ENCODE data around the gene PTH1R.

PTH1R gene

DNA sequence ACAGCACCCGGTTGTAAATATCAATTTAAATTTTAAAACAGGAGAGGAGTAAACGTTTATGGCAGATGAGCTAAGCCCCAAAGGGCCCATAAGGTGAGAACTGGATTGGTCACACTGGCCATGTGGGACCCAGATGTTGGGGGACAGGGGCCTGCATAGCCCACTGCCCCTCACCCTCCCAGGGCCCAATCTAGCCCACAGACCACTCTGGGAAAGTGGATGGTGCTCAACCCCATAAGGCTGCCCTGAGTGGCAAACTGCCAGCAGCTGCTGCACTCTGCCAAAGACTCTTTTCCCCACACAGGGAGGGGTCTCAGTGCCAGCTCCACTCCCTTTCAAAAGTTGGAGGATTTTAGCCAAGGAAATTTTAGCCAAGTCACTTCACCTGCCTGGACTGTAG, 56.6 kb downstream of the PTH1R start:
- no peak for DNase-seq

DNA sequence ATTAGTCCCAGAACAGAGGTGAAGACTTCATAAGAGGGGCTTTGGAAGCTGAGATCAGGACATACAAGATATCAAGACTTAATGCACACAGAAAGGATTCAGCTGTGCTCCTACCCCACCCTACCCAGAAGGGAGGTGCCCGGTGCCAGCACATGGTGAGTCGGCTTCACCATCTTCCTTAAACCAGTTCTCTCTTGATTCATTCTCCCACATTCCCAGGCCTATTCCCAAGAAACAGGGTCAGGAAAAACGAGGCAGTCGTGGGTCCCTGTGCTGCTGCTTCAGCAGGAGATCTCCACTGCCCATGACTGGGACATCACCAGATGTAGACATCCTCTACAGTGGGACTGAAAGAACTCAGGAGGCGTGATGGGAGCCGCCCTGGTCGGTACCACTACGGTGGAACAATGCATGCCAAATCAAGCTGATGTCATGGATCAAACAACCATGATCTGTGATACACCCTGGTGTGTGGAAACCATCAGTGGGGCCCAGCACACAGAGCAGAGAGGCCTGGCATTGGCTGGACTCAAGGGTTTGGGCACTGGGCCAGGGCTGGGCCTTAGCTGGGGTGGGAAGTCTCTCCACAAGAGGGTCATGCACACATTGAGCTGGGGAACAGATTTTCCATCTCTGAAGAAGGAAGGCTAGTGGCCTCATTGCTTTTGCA, 57.1 kb downstream of the PTH1R start:
- no peak for DNase-seq

DNA sequence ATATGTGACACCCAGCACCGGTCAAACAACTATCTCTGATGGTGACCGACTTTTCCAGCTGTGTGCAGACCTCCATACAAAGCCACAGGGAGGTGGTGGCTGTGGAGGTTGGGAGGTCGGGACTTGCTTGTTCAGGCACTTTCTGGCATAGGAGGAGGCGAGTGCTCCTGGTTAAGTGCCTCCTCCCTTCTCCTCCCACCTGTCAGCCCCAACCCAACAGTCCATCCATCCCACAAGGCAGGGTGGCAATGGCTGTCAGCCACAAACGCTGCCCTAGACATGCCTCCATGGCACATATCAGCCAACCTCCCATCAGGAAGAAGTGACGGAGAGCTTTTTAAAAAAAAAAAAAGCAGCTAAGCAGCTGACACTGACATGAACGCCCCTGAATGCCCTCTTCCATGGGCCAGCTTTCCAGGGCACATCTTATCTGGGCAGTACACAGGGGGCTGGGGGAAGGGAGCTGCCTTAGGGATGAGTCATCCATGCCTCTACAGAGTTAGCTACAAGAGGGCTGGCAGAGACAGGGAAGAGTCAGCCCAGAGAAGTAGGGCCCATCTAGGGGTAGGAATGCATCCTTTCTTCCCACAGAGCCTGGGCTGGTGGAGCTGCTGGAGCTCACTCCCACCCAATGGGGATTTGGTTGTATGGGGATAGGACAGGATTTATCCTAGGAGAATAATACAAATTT, 57.8 kb downstream of the PTH1R start:
- no peak for DNase-seq

DNA sequence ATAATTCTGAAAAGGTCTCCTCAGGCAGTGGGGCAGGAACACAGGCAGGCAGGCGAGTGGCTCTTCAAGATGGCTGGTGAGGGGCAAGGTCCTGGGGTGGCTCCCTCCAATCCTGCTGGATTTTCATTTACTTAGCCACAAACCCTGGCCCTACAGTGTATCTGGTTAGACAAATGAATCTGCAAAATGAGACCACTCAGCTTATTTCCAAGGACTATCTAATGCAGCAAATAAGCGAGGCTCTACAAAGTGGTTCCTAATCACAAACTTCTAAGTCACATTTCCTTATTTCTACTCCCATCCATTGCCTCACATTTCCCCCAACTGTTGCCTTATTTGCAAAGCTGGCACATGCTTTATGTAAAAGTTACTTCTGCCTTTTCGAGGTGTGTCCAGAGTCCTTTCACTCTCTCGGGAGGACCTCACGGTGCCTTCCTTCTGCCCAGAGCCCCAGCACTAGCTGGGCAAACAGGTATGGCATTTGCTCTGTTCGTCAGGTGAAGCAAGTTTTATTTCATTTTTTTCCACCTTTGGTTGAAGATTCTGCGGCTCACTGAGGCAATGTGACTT, 58.6 kb downstream of the PTH1R start:
- no peak for DNase-seq

DNA sequence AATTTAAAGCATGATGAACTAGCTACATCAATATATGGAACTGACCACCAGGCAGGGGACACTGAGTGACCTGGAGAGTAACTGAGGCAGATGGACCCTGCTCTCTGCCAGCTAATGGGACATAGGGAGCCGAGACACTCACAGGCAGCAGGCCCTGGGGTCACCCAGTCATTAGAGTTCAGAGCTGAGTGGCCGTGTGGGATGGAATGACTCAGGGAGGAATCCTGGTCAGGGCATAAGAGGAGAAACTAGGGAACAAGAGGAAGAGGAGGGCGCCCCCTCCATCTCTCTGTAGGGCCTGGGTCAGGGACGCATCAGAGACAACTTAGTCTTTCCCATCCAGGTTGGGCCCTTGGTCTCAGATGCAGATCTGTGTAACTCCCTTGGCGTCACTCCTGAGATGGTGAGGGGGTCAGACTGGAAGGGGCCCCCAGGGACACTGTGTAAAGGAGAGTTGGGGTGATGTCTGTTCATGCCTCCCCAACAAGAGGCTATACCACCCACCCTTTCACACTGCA, 59.3 kb downstream of the PTH1R start:
- no peak for DNase-seq

DNA sequence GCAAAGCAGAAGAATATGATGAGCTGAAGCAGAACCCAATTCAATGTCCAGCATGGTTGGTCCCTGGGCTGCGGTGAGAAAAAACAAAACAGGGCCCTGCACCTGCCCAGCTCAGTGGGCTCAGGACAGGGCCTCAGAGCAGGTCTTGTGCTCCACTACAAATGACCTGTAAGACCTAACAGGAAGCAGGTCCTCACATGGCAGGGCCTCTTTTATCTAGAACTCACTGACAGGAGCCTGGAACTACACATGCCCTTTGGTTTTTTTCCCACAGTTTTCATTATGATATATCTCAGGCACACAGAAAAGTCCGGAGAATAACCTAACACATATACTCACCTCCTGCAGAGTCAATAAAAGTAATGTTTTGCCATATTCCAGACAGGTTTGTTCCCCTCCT, 60.6 kb downstream of the PTH1R start:
- no peak for DNase-seq

DNA sequence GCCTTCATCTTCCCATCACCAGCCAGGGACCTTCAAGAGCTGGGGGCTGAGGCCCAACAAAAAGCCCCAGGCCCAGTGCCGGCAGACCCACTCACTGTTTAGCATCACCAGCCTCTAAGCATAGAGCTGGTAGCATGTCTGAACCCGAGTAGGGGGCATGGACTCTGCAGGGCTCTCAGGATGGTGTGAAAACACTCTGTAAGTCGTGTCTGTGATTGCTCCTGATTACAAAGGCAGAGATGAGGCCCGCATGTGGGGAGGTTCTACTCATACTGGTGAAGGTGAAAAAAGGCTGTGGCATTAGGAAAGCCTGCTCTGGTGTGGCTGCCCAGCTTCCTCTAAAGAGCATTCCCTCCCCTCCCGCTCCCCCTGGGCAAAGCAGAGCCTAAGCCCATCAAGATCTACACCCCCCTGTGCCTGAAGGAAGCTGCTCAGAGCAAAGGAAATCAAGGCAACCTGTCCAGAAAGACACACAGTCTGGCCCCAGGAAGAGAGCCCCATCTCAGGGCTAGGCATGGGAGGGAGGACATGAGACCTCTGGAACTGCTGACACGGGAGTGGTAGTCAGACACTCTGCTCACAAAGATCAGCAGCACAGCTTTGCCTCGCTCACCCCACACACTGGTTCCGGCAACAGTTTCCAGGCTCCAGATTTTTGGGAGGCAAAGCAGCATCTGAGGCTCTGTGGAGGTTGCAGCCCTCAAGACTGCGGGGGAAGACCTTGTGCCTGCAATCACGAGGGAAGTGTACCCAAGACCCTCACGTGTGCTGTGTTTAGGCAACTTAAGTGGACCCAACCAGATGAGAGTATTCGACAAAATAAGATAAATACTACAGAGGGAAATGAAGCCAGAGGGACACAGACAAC, 62.3 kb downstream of the PTH1R start:
- DNase-seq, result no peak

DNA sequence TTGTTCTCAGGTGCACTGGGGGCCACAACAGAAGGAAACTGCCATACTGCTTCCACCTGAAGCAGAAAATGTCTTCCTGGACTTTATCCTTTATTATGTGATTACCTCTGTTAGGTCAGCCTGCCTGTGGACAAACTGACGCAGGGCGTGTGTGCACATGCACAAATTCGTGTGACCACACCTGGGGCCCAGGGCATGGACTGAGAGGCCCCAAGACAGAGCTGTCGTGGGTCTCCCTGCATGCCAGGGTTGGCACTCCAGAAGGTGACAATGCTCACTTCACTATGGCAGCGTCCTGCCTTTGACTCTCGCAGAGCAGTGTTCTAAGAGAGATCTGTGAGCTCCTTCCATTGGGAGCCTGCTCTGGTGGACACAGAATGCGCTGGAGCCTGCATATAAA, 64.6 kb downstream of the PTH1R start:
- no peak for DNase-seq

DNA sequence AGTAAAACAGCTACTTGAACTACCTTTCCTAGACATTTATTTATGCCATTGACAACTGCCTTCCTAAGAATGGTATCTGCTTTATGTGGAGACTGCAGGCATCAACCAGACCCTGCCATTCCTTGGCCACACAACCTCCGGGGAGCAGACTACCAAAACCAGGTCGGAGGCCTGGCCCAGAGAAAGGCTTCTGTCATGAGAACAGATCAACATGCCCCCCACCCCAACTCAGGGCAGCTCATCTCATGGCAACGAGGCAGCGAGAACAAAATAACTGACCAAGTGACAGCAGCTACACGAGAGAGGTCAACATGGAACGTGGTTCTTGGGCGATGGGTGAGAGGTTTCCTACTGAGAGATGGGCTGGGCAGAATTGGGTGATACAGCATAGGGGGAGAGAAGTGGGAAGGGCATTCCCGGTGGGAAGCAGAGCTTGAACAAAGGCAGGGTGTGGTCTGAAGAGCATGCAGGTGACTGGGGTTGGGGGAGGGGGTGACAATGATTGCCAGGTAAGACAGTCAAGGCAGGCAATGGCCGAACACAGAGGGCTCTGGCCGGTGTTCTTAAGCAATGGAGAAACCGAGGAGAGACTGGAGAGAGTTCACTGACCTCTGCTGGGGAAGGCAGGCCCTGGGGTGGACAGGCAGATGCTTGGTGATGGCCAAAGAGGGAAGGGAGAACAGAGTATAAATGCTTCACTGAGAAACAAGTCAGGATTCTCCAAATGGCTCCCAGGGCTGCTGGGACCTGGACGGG, 65.1 kb downstream of the PTH1R start:
- DNase-seq, result no peak

DNA sequence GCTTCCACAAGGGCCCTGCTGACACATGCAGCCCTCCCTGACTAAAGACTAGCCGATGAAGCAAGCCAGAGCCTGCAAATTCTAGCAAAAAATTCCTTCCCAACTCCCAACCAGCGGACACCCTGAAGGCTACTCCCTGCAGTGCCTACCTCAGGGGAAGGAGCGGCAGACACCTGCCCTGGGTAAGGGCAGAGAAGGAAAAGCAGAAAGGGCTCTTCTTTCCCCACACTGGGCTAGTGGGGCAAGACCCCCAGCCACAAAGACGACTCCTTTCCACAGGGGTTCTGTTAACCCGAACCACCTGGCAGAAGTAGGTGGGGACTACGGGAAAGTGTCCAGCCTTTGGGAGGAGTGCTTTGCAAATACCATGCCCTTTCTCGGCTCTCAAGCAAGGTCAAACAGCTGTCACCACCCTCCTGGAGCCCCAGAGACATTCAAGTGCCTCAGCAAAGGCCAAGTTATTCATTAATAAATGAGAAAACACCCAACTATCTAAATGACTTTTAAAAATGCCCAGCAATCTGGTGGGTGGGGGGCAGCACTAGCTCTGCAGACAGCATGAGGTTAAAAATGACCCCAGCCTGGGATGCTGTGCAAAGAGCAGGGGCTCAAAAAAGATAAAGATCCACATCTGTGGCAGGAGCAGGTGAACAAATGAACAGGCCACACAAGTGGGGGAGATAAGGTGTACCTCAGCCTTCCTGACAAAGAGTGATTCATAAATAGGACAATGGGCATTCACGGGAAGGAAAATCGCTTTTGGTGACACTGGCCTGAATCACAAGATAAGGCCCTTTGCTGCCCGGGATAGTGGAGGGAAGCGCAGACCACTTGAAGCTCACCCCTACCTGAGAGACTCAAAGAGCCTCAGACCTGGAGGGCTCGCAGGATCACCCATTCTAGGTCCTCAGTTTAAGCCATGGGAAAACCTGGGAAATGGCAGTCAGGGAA, 66.0 kb downstream of the PTH1R start:
- no peak for DNase-seq

DNA sequence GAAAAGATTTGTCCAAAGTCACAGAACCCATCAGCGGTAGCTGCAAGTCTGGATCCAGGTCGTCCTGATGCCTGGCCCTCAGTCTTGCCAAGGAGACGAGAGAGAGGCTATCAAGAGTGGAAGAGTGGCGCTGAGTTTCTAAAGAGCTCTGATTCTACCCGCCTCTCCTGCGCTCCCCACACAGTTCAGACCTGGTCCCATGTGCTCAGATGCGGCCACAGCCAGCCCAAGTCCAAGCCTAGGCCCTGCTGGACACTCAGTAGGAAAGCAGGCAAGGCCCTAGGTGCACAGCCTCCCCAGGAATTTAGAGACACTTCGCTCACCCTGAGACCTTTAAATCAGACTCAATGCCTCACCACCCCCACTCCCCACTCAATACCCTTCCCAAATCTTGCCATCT, 66.7 kb downstream of the PTH1R start:
- no peak for DNase-seq

DNA sequence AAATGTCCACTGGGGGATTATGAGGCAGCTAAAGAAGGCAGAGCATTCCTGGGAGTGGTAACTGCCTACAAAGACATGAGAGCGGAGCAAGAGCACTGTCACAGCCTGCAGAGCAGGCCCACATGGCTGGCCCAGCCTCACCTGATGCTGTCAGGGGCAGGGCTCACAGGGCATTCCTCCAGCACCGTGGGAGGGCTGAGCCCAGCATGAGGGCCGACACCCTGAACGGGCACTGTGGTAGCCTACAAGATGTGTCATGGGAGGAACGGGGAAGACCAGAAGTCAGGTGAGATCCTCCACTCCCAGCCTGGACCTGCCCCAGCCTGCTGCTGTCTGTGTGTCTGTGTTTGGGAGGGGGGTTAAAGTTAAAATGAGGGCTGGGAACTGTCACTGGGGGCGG, 68.9 kb downstream of the PTH1R start:
- DNase-seq, result no peak

DNA sequence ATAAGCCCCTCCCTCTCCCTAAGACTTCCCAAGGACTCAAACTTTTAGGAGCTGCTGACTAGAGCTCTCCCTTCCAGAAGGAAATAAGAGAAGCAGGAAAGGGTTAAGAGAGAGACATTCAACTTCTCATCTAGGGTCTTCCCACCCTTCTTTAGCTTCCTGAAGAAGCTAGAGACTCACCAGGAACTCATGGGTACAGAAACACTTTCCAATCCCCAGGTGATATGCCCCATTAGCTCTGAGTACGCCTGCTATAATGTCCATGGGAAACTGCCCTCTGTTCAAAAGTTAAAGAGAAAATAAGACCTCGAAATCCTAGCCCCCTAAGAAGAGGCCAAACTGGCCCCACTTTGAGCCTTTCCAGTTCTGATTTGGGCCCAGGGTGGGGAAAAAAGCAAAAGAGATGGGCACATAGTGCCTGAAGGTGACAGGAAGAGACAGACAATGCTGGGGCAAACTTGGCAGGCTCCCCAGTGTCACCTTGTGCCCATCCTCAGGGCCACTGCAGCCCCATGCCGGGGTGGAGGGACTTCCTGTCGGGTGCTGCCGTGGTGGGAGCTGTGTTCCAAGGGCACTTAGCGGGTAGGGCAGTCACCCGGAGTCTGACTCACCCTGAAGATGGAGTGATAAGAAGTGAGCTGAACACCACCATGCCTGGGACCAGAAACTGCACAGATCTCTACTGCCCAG, 69.5 kb downstream of the PTH1R start:
- peak; percentile 66 for DNase-seq

DNA sequence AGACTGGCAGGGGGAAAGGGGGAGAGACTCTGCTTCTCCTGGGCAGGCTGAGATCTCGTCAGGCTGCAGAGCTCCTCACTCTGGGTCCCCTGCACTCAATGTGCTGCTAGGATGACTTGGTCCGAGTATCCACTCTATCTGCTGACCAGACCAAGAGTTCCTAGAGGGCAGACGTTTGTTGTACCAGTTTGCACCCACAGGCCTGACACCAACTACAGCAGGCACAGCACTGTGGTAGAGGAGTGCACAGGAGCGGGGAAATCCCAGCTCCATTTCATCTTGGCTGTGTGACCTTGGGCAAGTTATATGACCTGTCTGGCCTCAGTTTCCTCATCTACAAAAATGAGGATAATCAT, 70.0 kb downstream of the PTH1R start:
- DNase-seq, result no peak

DNA sequence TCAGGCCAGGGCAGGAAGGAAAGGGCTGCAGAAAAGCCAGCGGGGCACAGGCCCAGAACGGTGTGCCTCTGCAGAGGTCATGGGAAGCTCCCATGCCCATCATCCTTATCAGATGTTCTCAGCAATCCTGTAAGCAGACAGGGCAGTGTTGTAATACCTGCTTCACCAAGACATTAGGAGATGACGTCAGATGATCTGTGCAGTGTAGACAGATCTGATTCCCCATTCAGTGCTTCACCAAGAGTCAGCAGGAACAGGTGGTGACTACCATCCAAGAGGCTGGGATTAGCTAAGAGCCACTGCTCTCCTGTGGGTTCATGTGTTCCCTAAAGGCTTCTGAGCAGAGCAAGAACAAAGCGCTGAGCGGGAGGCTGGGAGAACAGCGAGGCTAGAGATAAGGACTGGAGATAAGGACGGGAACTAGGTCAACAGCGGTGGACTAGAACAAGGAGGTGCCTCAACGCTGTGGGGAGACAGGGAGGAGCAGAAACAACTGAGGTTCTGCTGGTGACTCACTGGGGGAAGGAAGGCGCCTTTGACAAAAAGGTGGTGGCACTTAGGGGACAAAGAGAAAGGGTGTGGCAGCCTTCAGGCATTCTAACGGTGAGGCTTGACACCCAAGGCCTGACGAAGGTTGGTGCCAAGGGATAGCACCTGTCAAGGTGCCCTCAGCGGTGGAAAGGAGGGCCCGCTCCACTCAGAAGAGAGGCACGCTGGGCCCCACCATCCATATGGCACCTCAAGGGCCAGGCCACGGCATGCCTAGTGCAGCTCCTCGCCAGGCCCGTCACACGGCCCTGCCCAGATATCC, 70.7 kb downstream of the PTH1R start:
- DNase-seq, result peak; percentile 67

DNA sequence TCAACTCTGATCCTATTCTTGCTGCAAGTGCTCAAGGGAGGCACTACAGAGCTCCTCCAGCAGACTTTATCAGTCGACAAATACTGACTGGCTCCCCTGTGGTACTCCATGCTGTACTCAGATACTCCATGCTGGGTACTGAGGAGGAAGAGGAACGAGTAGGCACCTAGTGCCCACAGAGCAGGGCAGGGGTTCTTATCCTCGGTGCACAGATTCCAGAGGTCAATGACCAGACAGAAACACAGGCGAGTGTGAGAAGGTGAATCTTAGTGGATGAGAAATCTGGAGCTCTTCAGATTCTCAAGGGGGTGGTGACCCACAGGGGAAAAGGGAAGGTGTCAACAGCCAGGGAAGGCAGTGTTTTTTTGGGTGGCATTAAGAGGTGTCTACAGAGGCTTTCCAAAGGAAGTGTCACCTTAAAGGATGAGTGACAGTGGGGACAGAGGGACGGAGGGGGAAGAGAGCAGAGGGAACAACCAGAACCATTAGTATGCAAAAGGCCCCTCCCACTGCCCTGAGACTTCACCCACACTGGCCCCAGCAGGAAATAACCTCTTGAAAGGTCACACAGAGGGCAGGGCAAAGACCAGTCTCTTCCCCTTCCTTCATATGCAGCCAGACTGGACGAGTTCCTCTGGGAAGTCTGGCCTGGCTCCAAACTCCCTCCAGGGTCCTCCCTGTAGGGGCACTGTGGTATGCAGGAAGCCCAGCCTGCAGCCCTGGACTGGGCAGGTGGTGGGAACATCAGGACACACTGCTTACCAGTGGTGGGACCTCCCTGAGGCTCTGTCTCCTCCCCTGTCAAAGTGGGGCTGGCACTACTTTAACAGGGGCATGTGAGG, 71.5 kb downstream of the PTH1R start:
- no peak for DNase-seq

DNA sequence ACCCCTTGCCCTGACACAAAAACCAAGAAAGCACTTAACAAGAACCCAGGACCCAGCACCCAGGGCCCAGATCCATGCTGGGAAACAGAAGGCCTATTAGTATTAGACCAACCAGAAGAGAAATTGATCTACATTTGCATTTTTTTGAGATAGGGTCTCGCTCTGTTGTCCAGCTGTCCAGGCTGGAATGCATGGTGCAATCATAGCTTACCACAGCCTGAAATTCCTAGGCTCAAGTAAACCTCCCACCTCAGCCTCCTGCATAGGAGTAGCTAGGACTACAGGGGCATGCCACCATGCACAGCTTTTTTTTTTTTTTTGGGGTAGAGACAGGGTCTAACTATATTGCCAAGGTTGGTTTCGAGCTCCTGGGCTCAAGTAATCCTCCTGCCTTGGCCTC, 72.7 kb downstream of the PTH1R start:
- DNase-seq, result no peak

DNA sequence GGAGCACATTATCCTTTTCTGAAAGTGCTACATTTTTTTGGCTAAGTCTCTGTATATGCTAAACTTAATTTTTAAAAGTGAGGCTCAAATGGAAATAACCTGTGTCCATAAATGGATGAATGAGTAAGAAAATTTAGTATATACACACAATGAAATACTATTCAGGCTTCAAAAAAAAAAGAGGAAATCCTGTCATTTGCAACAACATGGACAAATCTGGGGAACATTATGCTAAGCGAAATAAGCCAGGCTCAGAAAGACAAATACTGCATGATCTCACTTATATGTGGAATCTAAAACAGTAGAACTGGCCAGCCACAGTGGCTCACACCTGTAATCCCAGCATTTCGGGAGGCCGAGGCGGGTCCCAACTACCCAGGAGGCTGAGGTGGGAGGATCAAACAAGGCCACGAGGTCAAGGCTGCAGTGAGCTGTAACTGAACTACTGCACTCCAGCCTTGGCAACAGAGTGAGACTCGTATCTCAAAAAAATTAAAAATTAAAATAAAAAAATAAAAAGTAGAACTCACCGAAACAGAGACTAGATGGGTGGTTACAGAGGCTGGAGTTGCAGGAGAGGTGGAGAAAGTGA, 73.2 kb downstream of the PTH1R start:
- no peak for DNase-seq

DNA sequence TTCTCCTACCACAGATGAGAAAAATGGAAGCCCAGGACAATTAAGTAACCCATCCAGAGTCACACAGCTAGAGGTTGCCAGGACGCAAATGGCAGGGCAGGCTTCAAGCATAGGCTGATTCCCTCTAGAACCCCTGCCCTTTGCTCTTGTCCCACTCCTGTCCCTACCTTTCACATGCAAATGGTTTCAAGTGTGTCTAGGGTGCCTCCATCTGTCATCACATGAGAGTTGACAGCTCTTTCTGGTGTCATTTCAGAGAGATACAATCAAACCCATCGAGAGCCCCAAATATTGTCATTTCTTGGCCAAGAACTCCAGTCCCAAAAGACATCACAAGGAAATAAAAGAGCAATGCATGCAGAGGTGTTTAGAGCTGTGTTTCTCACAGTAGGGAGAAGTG, 75.3 kb downstream of the PTH1R start:
- DNase-seq, result no peak

Measured in stimulated activated naive CD4-positive, alpha-beta T cell treated with Interleukin-2 at 50 U/mL for 16 hours (primary cell).